ENCODE results near the gene CHDH. TPM values are rescaled to one million over a fixed set of nuclear protein-coding genes. Genes with fewer than 3 reads are reported as not detected.

CHDH gene
- total RNA-seq, 3 donors from 2014 or later (not counting 1 experiment from before 2014, with no cell fraction given): 0.02 to 1.6 (median 0.09) TPM

GRCh38 chr3:53803124-53803815 lies 42.9 kb downstream of the CHDH start:
- H3K27ac ChIP-seq (ENCODE audit: low read length): no peak overlapping the region
- WGBS (ENCODE audit: insufficient coverage): 93% methylated on average over 18 of the region's 18 CpGs
- H3K4me3 ChIP-seq (ENCODE audit: low read length): no peak overlapping the region
- intact Hi-C loops (cut with micrococcal nuclease): no loop called here
- Mint-ChIP-seq H3K4me1 (no peaks in the 10 kb centered on the region), H3K27me3 (ENCODE audit: low read depth in 2 of 2) (peaks cover 0 to 3% of the 10 kb centered on the region in 2 donors), H3K9me3 (no peaks in the 10 kb centered on the region), H3K27ac (no peak overlapping the region), H3K4me3 (no peak overlapping the region), H3K36me3 (no peaks in the 10 kb centered on the region)
- DNase-seq (no peak), ATAC-seq (no peak)
- no peaks in the 10 kb centered on the region for H3K9me3 ChIP-seq (ENCODE audit: control insufficient read depth, insufficient read depth, low read length)
- no peaks in the 10 kb centered on the region for H3K36me3 ChIP-seq (ENCODE audit: control insufficient read depth, insufficient read depth, low read length)
- H3K27me3 ChIP-seq (ENCODE audit: control insufficient read depth, insufficient read depth, low read length): no peaks in the 10 kb centered on the region
- TF ChIP-seq CTCF (IDR thresholded peaks at IDR 0.05): no peak
- H3K4me1 ChIP-seq (ENCODE audit: control insufficient read depth, insufficient read depth, low read length): no peaks in the 10 kb centered on the region

GRCh38 chr3:53802256-53802880 lies 43.9 kb downstream of the CHDH start:
- Mint-ChIP-seq H3K27me3 (ENCODE audit: low read depth in 2 of 2) (peaks cover 0 to 3% of the 10 kb centered on the region in 2 donors), H3K27ac (no peak overlapping the region), H3K4me1 (no peaks in the 10 kb centered on the region), H3K4me3 (no peak overlapping the region), H3K9me3 (no peaks in the 10 kb centered on the region), H3K36me3 (no peaks in the 10 kb centered on the region)
- no peak overlapping the region for H3K27ac ChIP-seq (ENCODE audit: low read length)
- TF ChIP-seq CTCF (IDR thresholded peaks at IDR 0.05): no peak
- DNase-seq: no peak
- 87% methylated on average over 8 of the region's 8 CpGs for WGBS (ENCODE audit: insufficient coverage)
- H3K4me3 ChIP-seq (ENCODE audit: low read length): no peak overlapping the region
- no peaks in the 10 kb centered on the region for H3K27me3 ChIP-seq (ENCODE audit: control insufficient read depth, insufficient read depth, low read length)
- no peak for ATAC-seq
- intact Hi-C loops (cut with micrococcal nuclease): no loop called here
- no peaks in the 10 kb centered on the region for H3K4me1 ChIP-seq (ENCODE audit: control insufficient read depth, insufficient read depth, low read length)
- H3K36me3 ChIP-seq (ENCODE audit: control insufficient read depth, insufficient read depth, low read length): no peaks in the 10 kb centered on the region
- no peaks in the 10 kb centered on the region for H3K9me3 ChIP-seq (ENCODE audit: control insufficient read depth, insufficient read depth, low read length)

GRCh38 chr3:53801319-53801718 lies 44.9 kb downstream of the CHDH start:
- WGBS (ENCODE audit: insufficient coverage): 94% methylated on average over 9 of the region's 9 CpGs
- Mint-ChIP-seq H3K4me3 (no peak overlapping the region), H3K27ac (no peak overlapping the region), H3K27me3 (ENCODE audit: low read depth in 2 of 2) (peaks cover 3% of the 10 kb centered on the region in 2 donors), H3K9me3 (no peaks in the 10 kb centered on the region), H3K4me1 (no peaks in the 10 kb centered on the region), H3K36me3 (no peaks in the 10 kb centered on the region)
- no peak for TF ChIP-seq CTCF (IDR thresholded peaks at IDR 0.05)
- Histone ChIP-seq H3K9me3 (ENCODE audit: control insufficient read depth, insufficient read depth, low read length) (no peaks in the 10 kb centered on the region), H3K27me3 (ENCODE audit: control insufficient read depth, insufficient read depth, low read length) (no peaks in the 10 kb centered on the region), H3K27ac (ENCODE audit: low read length) (no peak overlapping the region), H3K4me1 (ENCODE audit: control insufficient read depth, insufficient read depth, low read length) (no peaks in the 10 kb centered on the region), H3K4me3 (ENCODE audit: low read length) (no peak overlapping the region), H3K36me3 (ENCODE audit: control insufficient read depth, insufficient read depth, low read length) (no peaks in the 10 kb centered on the region)
- no peak for ATAC-seq
- intact Hi-C loops (cut with micrococcal nuclease): no loop called here
- no peak for DNase-seq
